Activated naive CD8-positive, alpha-beta T cell treated with anti-CD3 and anti-CD28 coated beads, Interleukin-2, amount 50 U/mL, for 24 hours (primary cell): ENCODE measurements around the gene MTARC2.

Experiments
- ATAC-seq: fragments of 150-1000 bp; cut with Tn5 transposase; one replicate; pipeline ENCODE4 v1.10.0; 2021
- DNase-seq: peaks from one replicate; pipeline ENCODE4 v3.0.0; 2021
- H3K27ac Mint-ChIP-seq: one replicate; pipeline ENCODE4 v1.8.0; 2021; ENCODE audit warnings: mild to moderate bottlenecking, mixed read lengths
- H3K27me3 Mint-ChIP-seq: one replicate; pipeline ENCODE4 v1.8.0; 2021; ENCODE audit warnings: mixed read lengths
- H3K36me3 Mint-ChIP-seq: one replicate; pipeline ENCODE4 v1.8.0; 2021; ENCODE audit warnings: low read depth, mixed read lengths
- H3K4me1 Mint-ChIP-seq: one replicate; pipeline ENCODE4 v1.8.0; 2021; ENCODE audit warnings: mixed read lengths
- H3K4me3 Mint-ChIP-seq: one replicate; pipeline ENCODE4 v1.8.0; 2021; ENCODE audit warnings: mild to moderate bottlenecking, moderate library complexity, mixed read lengths
- H3K9me3 Mint-ChIP-seq: one replicate; pipeline ENCODE4 v1.8.0; 2021; ENCODE audit warnings: mixed read lengths

The MTARC2 gene

DNA sequence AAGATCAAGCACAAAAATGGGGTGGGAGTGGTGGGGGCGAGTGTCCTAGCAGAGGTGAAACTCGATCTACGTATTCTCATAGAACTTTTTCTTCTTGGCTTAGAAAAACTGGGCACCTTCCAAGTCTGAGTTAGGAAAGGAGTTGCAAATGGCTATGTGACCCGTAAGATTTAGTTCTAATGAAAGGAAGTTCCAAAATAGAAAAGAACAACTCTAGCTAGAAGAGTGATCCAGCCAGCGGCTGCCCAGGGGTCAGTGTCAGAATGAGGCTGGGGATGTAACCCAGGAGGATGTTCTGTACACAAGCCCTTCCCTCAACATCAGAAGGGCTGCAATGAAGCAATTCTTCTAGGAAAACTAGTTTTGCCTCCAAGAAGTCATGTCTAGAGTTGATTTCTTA lies 43.8 kb downstream of the MTARC2 start:
- no peak overlapping the region for H3K27ac Mint-ChIP-seq

DNA sequence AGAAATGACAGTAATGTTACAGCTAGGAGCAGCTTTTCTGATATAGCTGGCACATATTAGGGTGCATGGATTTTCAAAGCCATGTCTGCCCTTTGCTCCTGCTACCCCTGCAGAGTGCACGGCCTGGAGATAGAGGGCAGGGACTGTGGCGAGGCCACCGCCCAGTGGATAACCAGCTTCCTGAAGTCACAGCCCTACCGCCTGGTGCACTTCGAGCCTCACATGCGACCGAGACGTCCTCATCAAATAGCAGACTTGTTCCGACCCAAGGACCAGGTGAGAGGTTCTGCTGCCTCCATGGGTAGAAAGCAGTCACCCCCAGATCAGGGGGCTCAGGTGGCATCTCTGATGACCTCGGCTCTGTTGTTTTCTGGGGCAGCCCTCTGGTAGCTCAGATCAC lies 48.4 kb downstream of the MTARC2 start:
- H3K27me3 Mint-ChIP-seq: peaks cover 2% of the 10 kb centered on the region
- no peak for ATAC-seq
- no peaks in the 10 kb centered on the region for H3K36me3 Mint-ChIP-seq
- DNase-seq: no peak
- H3K4me1 Mint-ChIP-seq: no peaks in the 10 kb centered on the region
- no peak overlapping the region for H3K4me3 Mint-ChIP-seq
- H3K27ac Mint-ChIP-seq: no peak overlapping the region
- no peaks in the 10 kb centered on the region for H3K9me3 Mint-ChIP-seq

More for the DNA sequence above, 43.8 kb downstream of the MTARC2 start:
- peaks cover 3% of the 10 kb centered on the region for H3K9me3 Mint-ChIP-seq
- no peaks in the 10 kb centered on the region for H3K36me3 Mint-ChIP-seq
- H3K27me3 Mint-ChIP-seq: peaks cover 18% of the 10 kb centered on the region
- peaks cover 1% of the 10 kb centered on the region for H3K4me1 Mint-ChIP-seq
- DNase-seq: no peak
- no peak overlapping the region for H3K4me3 Mint-ChIP-seq
- no peak for ATAC-seq

- ATAC-seq: no peak
Observed at GRCh38 chr1:220797044-220797443, 48.9 kb downstream of the MTARC2 start.

GRCh38 chr1:220797553-220797952 lies 49.4 kb downstream of the MTARC2 start:
- Mint-ChIP-seq H3K36me3 (no peaks in the 10 kb centered on the region), H3K27ac (no peak overlapping the region), H3K4me1 (no peaks in the 10 kb centered on the region), H3K27me3 (peaks cover 2% of the 10 kb centered on the region), H3K9me3 (no peaks in the 10 kb centered on the region), H3K4me3 (no peak overlapping the region)
- ATAC-seq (no peak), DNase-seq (no peak)

More at GRCh38 chr1:220797044-220797443, 48.9 kb downstream of the MTARC2 start:
- peaks cover 2% of the 10 kb centered on the region for H3K27me3 Mint-ChIP-seq
- no peaks in the 10 kb centered on the region for H3K4me1 Mint-ChIP-seq
- H3K9me3 Mint-ChIP-seq: no peaks in the 10 kb centered on the region
- DNase-seq: no peak
- H3K27ac Mint-ChIP-seq: no peak overlapping the region
- no peak overlapping the region for H3K4me3 Mint-ChIP-seq
- no peaks in the 10 kb centered on the region for H3K36me3 Mint-ChIP-seq

- DNase-seq (no peak), ATAC-seq (no peak)
- Mint-ChIP-seq H3K9me3 (no peaks in the 10 kb centered on the region), H3K4me1 (no peaks in the 10 kb centered on the region), H3K36me3 (no peaks in the 10 kb centered on the region), H3K27ac (no peak overlapping the region), H3K27me3 (peaks cover 4% of the 10 kb centered on the region), H3K4me3 (no peak overlapping the region)
Observed at GRCh38 chr1:220798338-220798737, 50.2 kb downstream of the MTARC2 start.

DNA sequence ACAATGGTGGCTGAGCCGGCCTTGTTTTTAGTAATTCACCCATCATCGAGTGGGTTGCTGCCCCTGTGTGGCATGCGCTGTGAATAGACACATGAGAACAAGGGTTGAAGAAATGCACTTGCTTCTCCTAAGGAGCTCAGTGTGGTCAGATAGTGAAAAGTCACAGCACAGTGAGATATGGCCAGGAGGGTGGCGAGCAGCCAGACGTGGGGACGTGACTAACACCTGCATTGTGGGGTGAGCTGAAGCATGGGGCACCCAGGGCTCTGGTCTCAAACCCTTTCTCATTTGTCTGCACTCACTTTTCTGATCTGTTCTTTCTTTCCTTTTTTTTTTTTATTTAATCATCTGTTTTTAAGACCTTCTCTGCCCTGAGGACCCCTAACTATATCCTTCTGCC lies 52.1 kb downstream of the MTARC2 start:
- Mint-ChIP-seq H3K27ac (no peak overlapping the region), H3K4me3 (no peak overlapping the region), H3K4me1 (no peaks in the 10 kb centered on the region), H3K9me3 (no peaks in the 10 kb centered on the region), H3K36me3 (no peaks in the 10 kb centered on the region), H3K27me3 (peaks cover 7% of the 10 kb centered on the region)
- DNase-seq (no peak), ATAC-seq (no peak)

- Mint-ChIP-seq H3K36me3 (no peaks in the 10 kb centered on the region), H3K9me3 (no peaks in the 10 kb centered on the region), H3K27me3 (peaks cover 9% of the 10 kb centered on the region), H3K4me3 (no peak overlapping the region), H3K27ac (no peak overlapping the region), H3K4me1 (no peaks in the 10 kb centered on the region)
- ATAC-seq: peak; percentile 51
- peak; percentile 16 for DNase-seq
Observed at GRCh38 chr1:220803401-220804201, 55.5 kb downstream of the MTARC2 start.

- Mint-ChIP-seq H3K4me3 (no peak overlapping the region), H3K4me1 (no peaks in the 10 kb centered on the region), H3K27me3 (peaks cover 9% of the 10 kb centered on the region), H3K9me3 (no peaks in the 10 kb centered on the region), H3K27ac (no peak overlapping the region), H3K36me3 (no peaks in the 10 kb centered on the region)
- DNase-seq (no peak), ATAC-seq (no peak)
Observed at GRCh38 chr1:220804202-220804586, 56.1 kb downstream of the MTARC2 start.

DNA sequence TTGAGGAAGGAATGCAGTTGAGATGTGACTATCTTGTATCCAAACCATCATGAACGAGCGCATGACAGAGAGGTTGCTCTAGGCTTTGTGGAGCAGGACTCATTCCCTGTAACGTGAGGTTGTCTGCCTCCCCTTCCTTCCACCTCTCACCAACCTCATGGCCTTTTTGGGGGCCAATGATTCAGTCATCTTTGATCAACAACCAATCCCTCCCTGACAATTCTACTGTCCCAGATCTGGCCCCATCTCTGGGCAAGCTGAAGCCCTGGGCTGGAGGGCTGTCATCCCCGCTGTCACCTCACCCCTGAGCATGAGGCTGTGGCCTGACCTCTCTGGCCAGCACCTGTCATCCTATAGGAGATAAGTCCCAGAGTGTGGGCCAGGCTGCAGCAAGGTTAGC lies 58.3 kb downstream of the MTARC2 start:
- DNase-seq (no peak), ATAC-seq (no peak)
- no peaks in the 10 kb centered on the region for H3K9me3 Mint-ChIP-seq
- no peak overlapping the region for H3K4me3 Mint-ChIP-seq
- H3K36me3 Mint-ChIP-seq: no peaks in the 10 kb centered on the region
- H3K27me3 Mint-ChIP-seq: peaks cover 7% of the 10 kb centered on the region
- no peak overlapping the region for H3K27ac Mint-ChIP-seq
- no peaks in the 10 kb centered on the region for H3K4me1 Mint-ChIP-seq

GRCh38 chr1:220807726-220808125 lies 59.6 kb downstream of the MTARC2 start:
- peaks cover 12% of the 10 kb centered on the region for H3K27me3 Mint-ChIP-seq

DNA sequence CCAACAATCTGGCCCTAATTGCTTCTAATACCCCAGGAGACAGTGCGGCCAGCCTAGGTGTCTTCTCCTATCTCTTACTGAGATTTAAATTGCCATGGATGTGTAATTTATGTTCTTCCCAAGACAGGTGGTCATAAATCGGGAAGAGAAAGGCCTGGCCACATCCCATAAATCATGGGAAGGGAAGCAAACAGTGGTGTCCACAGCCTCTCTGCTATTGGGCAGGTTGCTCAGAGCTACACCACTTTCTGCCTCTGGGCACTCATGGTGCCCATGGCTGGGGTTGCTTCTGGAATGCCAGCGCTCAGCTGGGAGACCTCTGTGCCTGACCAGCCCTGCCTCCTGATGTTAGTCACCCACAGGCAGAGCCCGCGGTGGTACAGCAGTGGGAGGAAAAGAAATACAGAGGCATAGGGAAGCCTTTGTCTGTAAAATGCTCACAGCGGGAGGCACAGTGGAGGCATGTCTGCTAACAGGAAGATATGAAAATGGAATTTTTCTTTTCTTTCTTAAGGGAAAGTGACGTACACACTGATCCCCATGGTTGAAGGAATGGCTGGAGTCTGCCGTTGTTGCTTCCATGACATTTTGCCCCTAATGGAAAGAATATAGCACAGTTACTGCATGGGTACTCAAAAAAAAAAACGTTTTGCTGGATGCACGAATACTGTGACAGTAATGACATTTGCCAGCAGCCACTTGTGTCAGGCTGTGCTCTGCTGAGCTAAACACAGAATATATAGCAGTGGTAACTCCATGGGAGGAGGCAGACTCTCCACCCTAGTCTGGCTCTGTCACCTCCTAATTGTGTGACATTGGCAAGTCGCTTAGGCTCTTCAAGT lies 60.4 kb downstream of the MTARC2 start:
- Mint-ChIP-seq H3K4me3 (no peak overlapping the region), H3K27ac (no peak overlapping the region), H3K4me1 (no peaks in the 10 kb centered on the region), H3K9me3 (no peaks in the 10 kb centered on the region), H3K36me3 (no peaks in the 10 kb centered on the region), H3K27me3 (peaks cover 11% of the 10 kb centered on the region)
- ATAC-seq: no peak
- no peak for DNase-seq

More at GRCh38 chr1:220807726-220808125, 59.6 kb downstream of the MTARC2 start:
- Mint-ChIP-seq H3K27ac (no peak overlapping the region), H3K4me1 (no peaks in the 10 kb centered on the region), H3K4me3 (no peak overlapping the region), H3K36me3 (no peaks in the 10 kb centered on the region), H3K9me3 (no peaks in the 10 kb centered on the region)
- DNase-seq (no peak), ATAC-seq (no peak)

DNA sequence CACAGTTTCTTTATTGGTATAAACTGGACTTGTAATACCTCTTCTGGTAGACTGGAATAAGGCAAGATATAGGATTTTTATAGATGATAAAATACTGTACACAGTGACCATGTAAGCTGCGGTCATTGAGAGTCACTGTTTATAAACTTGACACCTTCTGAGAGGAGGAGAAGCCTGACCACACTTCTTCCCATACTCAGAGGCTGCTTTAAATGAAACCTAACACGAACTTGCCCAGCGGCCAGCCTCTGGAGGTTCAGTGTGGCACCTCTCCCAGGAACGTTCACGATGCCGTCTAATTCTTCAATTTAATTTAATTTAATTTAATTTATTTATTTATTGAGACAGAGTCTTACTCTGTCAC lies 61.0 kb downstream of the MTARC2 start:
- Mint-ChIP-seq H3K4me3 (no peak overlapping the region), H3K27me3 (peaks cover 9% of the 10 kb centered on the region), H3K4me1 (no peaks in the 10 kb centered on the region), H3K36me3 (no peaks in the 10 kb centered on the region), H3K9me3 (no peaks in the 10 kb centered on the region), H3K27ac (no peak overlapping the region)
- ATAC-seq: no peak
- DNase-seq: no peak

DNA sequence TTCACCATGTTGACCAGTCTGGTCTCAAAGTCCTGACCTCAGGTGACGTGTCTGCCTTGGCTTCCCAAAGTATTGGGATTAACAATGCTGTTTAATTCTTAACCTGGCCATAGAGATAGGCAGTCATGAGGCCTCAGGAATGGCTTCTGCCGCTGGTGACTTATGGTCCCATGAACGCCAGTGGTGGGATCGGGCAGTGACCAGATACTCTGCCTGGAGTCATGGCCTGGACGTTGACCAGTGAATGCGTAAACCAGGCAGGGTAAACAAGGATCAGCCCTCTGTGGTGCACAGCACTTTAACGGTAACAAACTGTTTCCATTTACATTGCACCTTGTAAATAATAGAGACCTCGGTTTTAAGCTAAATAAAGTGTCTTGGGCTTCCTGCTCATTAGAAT lies 61.6 kb downstream of the MTARC2 start:
- Mint-ChIP-seq H3K27me3 (peaks cover 11% of the 10 kb centered on the region), H3K27ac (no peak overlapping the region), H3K4me1 (no peaks in the 10 kb centered on the region), H3K4me3 (no peak overlapping the region), H3K9me3 (no peaks in the 10 kb centered on the region), H3K36me3 (no peaks in the 10 kb centered on the region)
- DNase-seq (no peak), ATAC-seq (no peak)

- Mint-ChIP-seq H3K9me3 (no peaks in the 10 kb centered on the region), H3K36me3 (no peaks in the 10 kb centered on the region), H3K27ac (no peak overlapping the region), H3K27me3 (peaks cover 11% of the 10 kb centered on the region), H3K4me1 (no peaks in the 10 kb centered on the region), H3K4me3 (peak overlapping the region; percentile 14)
- peak; percentile 67 for DNase-seq
- ATAC-seq: peak; percentile 79
Observed at GRCh38 chr1:220810179-220810653, 62.1 kb downstream of the MTARC2 start.

DNA sequence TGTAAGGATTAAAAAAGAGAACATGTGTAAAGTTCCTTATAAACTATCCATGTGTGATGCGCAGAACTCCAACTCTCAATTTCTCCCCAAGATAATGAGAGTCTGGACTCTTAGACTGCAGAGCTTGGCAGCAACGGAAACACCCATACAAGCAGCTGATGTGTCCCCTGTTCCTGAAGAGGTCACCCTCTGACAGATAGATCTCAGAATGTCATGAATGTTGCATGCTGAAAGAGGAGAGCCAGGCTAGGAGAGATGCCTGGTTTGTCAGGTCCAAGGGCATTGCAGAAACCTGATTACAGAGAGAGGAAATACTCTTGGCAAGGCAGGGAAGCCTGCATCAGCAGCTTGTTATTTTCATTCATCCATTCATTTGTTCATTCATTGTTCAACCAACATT lies 62.8 kb downstream of the MTARC2 start:
- Mint-ChIP-seq H3K36me3 (no peaks in the 10 kb centered on the region), H3K27ac (no peak overlapping the region), H3K4me1 (no peaks in the 10 kb centered on the region), H3K4me3 (no peak overlapping the region), H3K9me3 (no peaks in the 10 kb centered on the region), H3K27me3 (peaks cover 11% of the 10 kb centered on the region)
- DNase-seq: no peak
- ATAC-seq: no peak
